NB4 (cell line): ENCODE results near the gene SEPTIN6.

Source experiments
- POLR2A ChIP-seq: IDR thresholded peaks from 2 replicates; pipeline ENCODE4 v1.6.1; 2011; ENCODE audit warnings: mild to moderate bottlenecking; ENCODE audit not compliant: insufficient read length; ENCODE audit errors: extremely low read depth
- TF ChIP-seq, protein P1 (sequence below): IDR thresholded peaks from one replicate; pipeline ENCODE4 v1.5.1; 2012; ENCODE audit warnings: low read depth, low read length

DNA sequence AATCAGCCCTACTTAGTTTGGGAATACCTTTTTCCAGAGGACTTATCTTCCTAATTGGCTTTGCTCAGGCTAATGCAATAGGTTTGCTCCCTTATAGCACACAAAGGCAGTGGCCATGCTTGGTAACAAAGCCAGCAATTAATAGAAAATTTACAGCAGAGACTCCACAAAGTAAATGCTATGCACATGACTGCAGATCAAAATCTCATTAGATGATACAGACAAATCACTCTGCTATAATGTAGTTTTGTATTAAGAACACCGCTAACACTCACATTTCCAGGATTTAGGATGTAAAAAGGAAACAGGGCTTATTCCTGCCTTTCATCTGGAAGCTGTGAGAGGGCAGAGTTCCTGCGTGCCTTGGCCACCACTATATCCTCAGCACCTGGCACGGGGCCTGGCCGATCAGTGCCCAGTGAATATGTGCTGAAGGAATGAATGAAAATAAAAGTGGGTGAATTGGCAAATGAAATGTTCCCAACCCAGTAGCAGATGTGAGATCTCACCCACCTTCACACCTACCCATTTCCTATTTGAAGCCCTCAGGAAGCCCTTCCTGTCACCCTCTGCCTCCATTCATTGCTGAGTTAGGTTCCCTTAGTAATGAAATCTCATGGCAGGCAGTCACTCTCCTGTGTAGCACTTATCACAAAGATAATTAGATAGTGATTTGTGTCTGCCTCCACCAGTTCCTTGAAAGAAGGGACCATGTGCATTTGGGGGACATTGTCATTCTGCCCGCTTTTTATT is 5.1 kb downstream of the SEPTIN6 start:
- TF ChIP-seq POLR2A, result no peak
- TF ChIP-seq, protein P1, sequence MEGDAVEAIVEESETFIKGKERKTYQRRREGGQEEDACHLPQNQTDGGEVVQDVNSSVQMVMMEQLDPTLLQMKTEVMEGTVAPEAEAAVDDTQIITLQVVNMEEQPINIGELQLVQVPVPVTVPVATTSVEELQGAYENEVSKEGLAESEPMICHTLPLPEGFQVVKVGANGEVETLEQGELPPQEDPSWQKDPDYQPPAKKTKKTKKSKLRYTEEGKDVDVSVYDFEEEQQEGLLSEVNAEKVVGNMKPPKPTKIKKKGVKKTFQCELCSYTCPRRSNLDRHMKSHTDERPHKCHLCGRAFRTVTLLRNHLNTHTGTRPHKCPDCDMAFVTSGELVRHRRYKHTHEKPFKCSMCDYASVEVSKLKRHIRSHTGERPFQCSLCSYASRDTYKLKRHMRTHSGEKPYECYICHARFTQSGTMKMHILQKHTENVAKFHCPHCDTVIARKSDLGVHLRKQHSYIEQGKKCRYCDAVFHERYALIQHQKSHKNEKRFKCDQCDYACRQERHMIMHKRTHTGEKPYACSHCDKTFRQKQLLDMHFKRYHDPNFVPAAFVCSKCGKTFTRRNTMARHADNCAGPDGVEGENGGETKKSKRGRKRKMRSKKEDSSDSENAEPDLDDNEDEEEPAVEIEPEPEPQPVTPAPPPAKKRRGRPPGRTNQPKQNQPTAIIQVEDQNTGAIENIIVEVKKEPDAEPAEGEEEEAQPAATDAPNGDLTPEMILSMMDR, result no peak
